Stimulated activated CD8-positive, alpha-beta memory T cell treated with anti-CD3 and anti-CD28 coated beads, Interleukin-12 subunit alpha, Interleukin-12 subunit beta, amount 100 ng/mL, for 24 hours (primary cell): ENCODE results near the gene DGKI.

Experiments
- DNase-seq: peaks from one replicate; pipeline ENCODE4 v3.0.0-alpha.2; 2020; ENCODE audit errors: extremely low read depth

Gene DGKI

GRCh38 chr7:137539111-137539715, 307.6 kb downstream of the DGKI start:
- DNase-seq = no peak

GRCh38 chr7:137538361-137538762, 308.4 kb downstream of the DGKI start:
- no peak for DNase-seq

GRCh38 chr7:137535579-137535978, 311.2 kb downstream of the DGKI start:
- DNase-seq = no peak

DNA sequence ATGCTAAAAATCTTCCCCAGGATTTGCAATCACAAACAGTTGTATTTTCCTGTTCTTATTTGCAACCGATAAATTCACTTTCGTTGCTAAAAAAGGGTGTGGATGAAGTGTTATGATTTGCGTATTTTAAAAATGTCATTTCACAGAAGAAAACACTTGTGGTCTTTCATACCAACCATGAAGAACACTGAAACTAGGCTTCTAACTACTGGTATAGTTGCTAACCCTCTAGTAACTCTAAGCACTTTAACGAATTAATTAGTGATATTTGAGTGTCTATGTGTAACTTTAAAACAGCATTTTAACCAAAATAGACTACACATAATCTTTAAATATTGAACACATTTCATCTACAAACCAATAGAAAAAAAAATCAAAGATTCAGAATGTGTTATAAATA, 315.1 kb downstream of the DGKI start:
- no peak for DNase-seq

DNA sequence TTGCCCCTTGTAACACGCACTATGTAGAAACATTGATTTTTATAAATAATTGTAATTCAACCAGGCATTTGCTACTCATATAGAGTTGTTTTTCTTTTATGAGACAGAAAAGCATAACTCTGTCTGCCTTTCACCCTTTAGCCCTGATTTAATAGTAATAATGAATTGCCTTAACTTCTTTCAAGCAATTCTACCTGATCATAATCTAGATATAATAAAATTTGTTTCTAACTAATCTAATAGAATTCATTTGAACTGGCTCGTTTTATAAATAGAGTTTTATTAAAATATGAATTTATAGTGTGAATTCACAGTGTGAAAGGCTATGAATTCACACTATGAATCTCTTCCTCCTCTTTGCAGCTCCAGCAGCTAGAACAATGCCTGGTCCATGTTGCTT, 319.1 kb downstream of the DGKI start:
- no peak for DNase-seq

DNA sequence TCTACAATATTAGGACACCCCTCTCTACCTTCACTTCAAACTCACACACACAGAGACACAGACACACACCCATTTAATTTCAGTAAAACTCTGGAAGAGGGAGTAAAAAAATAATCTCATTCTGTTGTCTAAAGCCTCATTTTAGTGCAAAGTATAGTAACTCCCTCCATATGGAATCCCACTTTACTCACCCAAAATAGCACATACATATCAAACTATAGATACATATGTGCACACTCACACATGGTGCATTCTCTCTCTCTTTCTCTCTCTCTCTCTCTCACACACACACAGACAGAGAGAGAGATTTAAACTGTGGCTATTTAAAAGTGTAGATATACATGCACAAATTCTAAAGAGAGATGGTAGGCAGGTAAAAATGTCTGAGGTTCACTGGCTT, 323.6 kb downstream of the DGKI start:
- no peak for DNase-seq

DNA sequence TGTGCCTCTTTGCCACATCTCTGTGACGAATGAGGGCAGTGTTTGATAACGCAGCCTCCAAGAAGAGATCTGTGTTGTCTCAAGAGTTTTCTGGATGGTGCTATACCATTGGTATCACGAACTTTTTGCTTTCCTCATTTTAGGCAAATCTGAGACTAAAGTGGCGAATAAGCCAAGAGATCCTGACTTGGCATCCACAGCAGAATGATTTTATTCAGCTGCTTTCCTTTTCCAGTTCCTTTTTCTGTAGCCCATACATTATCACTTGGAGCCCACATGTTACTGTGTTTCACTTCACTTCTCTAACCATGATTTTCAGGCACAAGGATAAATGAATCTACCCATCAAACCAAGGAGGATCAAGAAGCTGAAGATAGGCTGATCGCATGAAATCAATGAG, 325.3 kb downstream of the DGKI start:
- no peak for DNase-seq

DNA sequence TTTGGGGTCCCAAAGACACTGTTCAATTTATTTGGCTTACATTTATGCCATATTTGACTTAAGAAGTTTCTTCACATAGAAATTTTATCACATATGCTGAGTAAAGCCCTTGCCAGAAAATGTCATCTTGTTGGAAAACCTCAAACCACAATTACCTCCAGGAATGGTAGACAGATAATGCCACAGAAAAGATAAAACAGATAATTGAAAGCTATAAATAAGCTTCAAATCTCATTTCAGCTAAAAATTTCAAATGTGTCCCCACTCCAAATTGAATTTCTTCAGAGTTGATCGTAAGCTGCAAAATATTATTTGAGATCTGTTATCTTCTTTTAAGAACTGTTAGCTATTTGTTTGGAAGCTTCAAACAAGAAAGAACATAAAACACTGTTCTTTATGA, 326.8 kb downstream of the DGKI start:
- DNase-seq = no peak

DNA sequence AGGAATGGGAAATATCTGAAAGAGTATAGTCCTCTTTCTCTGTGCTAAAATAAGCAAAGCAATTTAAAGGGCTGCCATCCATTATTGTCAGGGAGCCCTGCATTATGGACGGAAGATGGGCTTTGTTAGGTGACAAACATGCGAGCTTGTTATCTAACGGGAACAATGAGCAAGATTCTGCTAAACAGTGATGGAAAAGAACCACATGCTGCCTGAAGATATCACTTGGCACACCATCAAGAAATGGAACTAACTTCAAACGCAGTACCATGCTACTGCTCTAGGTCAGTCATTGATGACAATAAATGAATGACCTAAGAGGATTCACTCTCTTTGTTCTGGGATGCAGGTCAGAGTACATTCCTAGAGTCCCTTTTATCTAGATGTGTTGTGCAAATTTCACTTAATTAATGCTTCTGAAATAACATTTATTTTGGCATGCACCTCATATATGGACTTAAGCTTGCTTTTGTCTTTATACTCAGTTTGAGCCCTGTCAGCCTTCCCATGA, 327.5 kb downstream of the DGKI start:
- DNase-seq = no peak

- no peak for DNase-seq
Observed at GRCh38 chr7:137513091-137513490, 333.7 kb downstream of the DGKI start.

GRCh38 chr7:137507096-137507495, 339.7 kb downstream of the DGKI start:
- DNase-seq = no peak

DNA sequence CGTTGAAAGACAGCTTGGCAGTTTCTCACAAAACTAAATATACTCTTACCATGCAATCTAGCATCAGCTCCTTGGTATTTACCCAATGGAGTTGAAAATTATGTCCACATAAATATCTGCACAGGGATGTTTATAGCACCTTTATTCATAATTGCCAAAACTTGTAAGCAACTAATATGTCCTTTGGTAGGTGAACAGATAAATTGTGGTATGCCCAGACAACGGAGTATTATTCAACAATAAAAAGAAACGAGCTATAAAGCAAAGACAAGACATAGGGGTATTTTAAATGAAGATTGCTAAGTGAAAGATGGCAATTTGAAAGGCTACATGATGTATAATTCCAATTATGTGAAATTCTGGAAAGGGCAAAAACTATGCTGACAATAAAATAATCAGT, 340.7 kb downstream of the DGKI start:
- DNase-seq = no peak

GRCh38 chr7:137501562-137501961, 345.2 kb downstream of the DGKI start:
- DNase-seq = no peak

DNA sequence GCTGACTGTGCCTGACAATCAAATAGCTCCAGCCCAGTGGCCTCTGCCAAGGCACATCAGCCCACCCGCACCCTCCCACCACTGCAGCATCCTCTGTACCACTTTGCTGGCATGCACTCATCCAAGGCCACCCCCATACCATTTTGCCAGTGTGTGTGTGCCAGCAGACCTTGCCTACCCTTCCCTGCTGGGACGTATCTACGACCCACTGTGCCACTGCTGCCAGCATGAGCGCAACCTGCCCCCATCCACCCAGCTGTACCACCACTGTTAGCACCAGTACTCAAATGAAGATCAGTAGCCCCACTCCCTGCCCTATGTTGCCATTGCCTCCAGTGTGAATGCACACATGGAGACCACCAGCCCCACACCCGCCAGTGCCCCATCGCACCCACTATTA, 353.9 kb downstream of the DGKI start:
- DNase-seq = no peak

GRCh38 chr7:137489880-137490279, 356.9 kb downstream of the DGKI start:
- DNase-seq = no peak

- DNase-seq = no peak
Observed at GRCh38 chr7:137488038-137488437, 358.7 kb downstream of the DGKI start.

- DNase-seq = no peak
Observed at GRCh38 chr7:137485818-137486217, 361.0 kb downstream of the DGKI start.

DNA sequence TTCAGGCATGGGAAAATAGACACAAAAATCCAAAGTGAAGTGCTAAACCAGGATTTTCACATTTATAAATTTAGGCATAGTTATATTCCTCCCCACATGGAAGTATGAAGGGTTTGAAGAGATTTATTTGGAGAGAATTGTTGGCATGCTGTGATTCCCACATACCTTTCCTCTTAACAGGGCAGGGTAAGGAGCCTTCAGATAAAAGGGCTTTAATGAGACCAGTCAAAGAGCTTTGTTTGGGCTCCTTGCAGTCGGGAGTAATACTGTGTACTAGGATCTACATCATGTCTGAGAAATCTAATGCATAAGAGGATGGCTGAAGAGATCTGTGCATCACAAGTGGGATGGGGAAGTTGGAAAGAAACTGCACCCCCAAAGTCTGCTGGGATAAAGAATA, 362.4 kb downstream of the DGKI start:
- no peak for DNase-seq

- no peak for DNase-seq
Observed at GRCh38 chr7:137482466-137482865, 364.3 kb downstream of the DGKI start.

DNA sequence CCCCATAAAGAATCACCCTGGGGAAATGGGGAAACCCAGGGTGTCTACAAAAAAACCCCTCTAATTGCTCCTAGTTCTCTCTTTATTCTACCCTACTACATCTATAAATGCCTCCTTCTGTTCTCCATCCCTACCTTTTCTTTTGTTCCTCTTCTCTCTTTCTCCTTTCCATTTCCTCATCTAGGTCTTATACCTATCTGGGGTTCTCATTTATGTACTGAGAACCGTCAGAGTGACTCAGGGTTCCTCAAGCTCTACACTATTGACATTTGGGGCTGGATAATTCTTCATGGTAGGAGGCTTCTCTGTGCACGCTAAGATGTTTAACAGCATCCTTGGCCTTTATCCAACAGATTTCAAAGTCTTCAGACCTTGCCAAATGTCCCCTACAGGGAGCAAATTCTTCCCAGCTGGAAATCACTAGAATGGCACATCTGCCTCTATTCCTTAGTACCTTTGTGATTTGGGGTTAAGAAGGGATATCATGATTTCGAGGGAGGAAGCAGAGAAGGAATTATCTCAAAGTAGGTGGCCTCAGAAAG, 365.9 kb downstream of the DGKI start:
- no peak for DNase-seq

- no peak for DNase-seq
Observed at GRCh38 chr7:137480401-137480800, 366.4 kb downstream of the DGKI start.

- no peak for DNase-seq
Observed at GRCh38 chr7:137476937-137477336, 369.8 kb downstream of the DGKI start.

- DNase-seq = no peak
Observed at GRCh38 chr7:137475966-137476365, 370.8 kb downstream of the DGKI start.

- DNase-seq = no peak
Observed at GRCh38 chr7:137474540-137475026, 372.2 kb downstream of the DGKI start.
